Ectodermal cell (in vitro differentiated cells): ENCODE data around the gene NPFFR1. TPM values are rescaled to one million over a fixed set of nuclear protein-coding genes. Genes with fewer than 3 reads are reported as not detected.

Experiments
- H3K27ac ChIP-seq: 2 replicates; pipeline ENCODE4 v1.7.0; 2013; ENCODE audit warnings: mild to moderate bottlenecking, low read depth, low read length; ENCODE audit not compliant: insufficient read depth, poor library complexity, severe bottlenecking
- H3K27me3 ChIP-seq: 2 replicates; pipeline ENCODE4 v1.7.0; 2013; ENCODE audit warnings: mild to moderate bottlenecking, low read length; ENCODE audit not compliant: insufficient read depth, control insufficient read depth, poor library complexity, severe bottlenecking
- H3K36me3 ChIP-seq: one replicate; pipeline ENCODE4 v1.7.0; 2013; ENCODE audit warnings: low read length; ENCODE audit not compliant: control insufficient read depth, insufficient read depth
- H3K4me1 ChIP-seq: one replicate; pipeline ENCODE4 v1.7.0; 2013; ENCODE audit warnings: low read length; ENCODE audit not compliant: control insufficient read depth, insufficient read depth
- H3K4me3 ChIP-seq: 2 replicates; pipeline ENCODE4 v1.7.0; 2013; ENCODE audit warnings: low read depth, low read length, control low read depth; ENCODE audit not compliant: insufficient read depth
- H3K9me3 ChIP-seq: 2 replicates; pipeline ENCODE4 v1.7.0; 2013; ENCODE audit warnings: mild to moderate bottlenecking, low read length, moderate library complexity; ENCODE audit not compliant: control insufficient read depth
- WGBS, 2 experiments: methylation state at CpG; one replicate each; pipeline ENCODE4 v1.1.7; 2013; ENCODE audit warnings: missing lambda C conversion rate in 2 of 2; 5-methylcytosine and 5-hydroxymethylcytosine counted together
- polyA plus RNA-seq, 4 experiments: library from polyadenylated mRNA; stranded (reverse); fragments of 50-300 nt; gene quantifications; one replicate each; pipeline ENCODE4 v1.2.3, GENCODE V29; 2013

NPFFR1 gene
- polyA plus RNA-seq (2013, experiment 1 of 4): not detected
- 0.02 TPM for polyA plus RNA-seq (2013, experiment 2 of 4)
- polyA plus RNA-seq (2013, experiment 3 of 4): not detected
- 0.04 TPM for polyA plus RNA-seq (2013, experiment 4 of 4)

GRCh38 chr10:70283445-70284399 lies at the start of gene NPFFR1:
NPFFR1 (minus strand) TSS chr10:70284004; CDS start chr10:70283676, 328 bp downstream.
- 11% methylated on average over 63 of the region's 63 CpGs for WGBS, 2 experiments
- H3K4me1 ChIP-seq: no peaks in the 10 kb centered on the region
- H3K4me3 ChIP-seq: peak within 1 kb of the TSS; percentile 35
- peaks cover 51% of the 10 kb centered on the region for H3K27me3 ChIP-seq
- H3K36me3 ChIP-seq: no peaks in the 10 kb centered on the region
- H3K27ac ChIP-seq: no peak within 1 kb of the TSS
- no peaks in the 10 kb centered on the region for H3K9me3 ChIP-seq

GRCh38 chr10:70333268-70333667 lies 49.5 kb upstream of the NPFFR1 start:
- WGBS, 2 experiments: 95% methylated on average over 2 of the region's 2 CpGs
- peaks cover 27% of the 10 kb centered on the region for H3K4me1 ChIP-seq
- no peak overlapping the region for H3K27ac ChIP-seq
- peaks cover 4% of the 10 kb centered on the region for H3K36me3 ChIP-seq
- no peak overlapping the region for H3K4me3 ChIP-seq
- no peaks in the 10 kb centered on the region for H3K27me3 ChIP-seq
- H3K9me3 ChIP-seq: no peaks in the 10 kb centered on the region

GRCh38 chr10:70331486-70332268 lies 47.9 kb upstream of the NPFFR1 start:
- Histone ChIP-seq H3K4me1 (peaks cover 15% of the 10 kb centered on the region), H3K27ac (no peak overlapping the region), H3K4me3 (no peak overlapping the region), H3K27me3 (no peaks in the 10 kb centered on the region), H3K9me3 (no peaks in the 10 kb centered on the region), H3K36me3 (peaks cover 4% of the 10 kb centered on the region)
- WGBS, 2 experiments: 86 to 89% methylated on average over 10 of the region's 10 CpGs

- Histone ChIP-seq H3K36me3 (peaks cover 4% of the 10 kb centered on the region), H3K4me3 (no peak overlapping the region), H3K27me3 (no peaks in the 10 kb centered on the region), H3K27ac (no peak overlapping the region), H3K4me1 (peaks cover 10% of the 10 kb centered on the region), H3K9me3 (no peaks in the 10 kb centered on the region)
- 95 to 99% methylated on average over 2 of the region's 2 CpGs for WGBS, 2 experiments
Observed at GRCh38 chr10:70331160-70331485, 47.3 kb upstream of the NPFFR1 start.

- peaks cover 4% of the 10 kb centered on the region for H3K36me3 ChIP-seq
- H3K4me3 ChIP-seq: no peak overlapping the region
- peaks cover 7% of the 10 kb centered on the region for H3K4me1 ChIP-seq
- 94 to 96% methylated on average over 9 of the region's 9 CpGs for WGBS, 2 experiments
- no peaks in the 10 kb centered on the region for H3K9me3 ChIP-seq
- H3K27me3 ChIP-seq: no peaks in the 10 kb centered on the region
- H3K27ac ChIP-seq: no peak overlapping the region
Observed at GRCh38 chr10:70330671-70331070, 46.9 kb upstream of the NPFFR1 start.

GRCh38 chr10:70328967-70329366 lies 45.2 kb upstream of the NPFFR1 start:
- Histone ChIP-seq H3K27ac (no peak overlapping the region), H3K36me3 (peaks cover 4% of the 10 kb centered on the region), H3K27me3 (no peaks in the 10 kb centered on the region), H3K4me3 (no peak overlapping the region), H3K9me3 (no peaks in the 10 kb centered on the region), H3K4me1 (peaks cover 10% of the 10 kb centered on the region)
- WGBS, 2 experiments: 93% methylated on average over 4 of the region's 4 CpGs

GRCh38 chr10:70328018-70328417 lies 44.2 kb upstream of the NPFFR1 start:
- no peaks in the 10 kb centered on the region for H3K9me3 ChIP-seq
- 96 to 97% methylated on average over 3 to 4 of the region's 4 CpGs for WGBS, 2 experiments

GRCh38 chr10:70324951-70325781 lies 41.4 kb upstream of the NPFFR1 start:
- no peak overlapping the region for H3K4me3 ChIP-seq
- H3K36me3 ChIP-seq: no peaks in the 10 kb centered on the region
- 89 to 92% methylated on average over 10 of the region's 10 CpGs for WGBS, 2 experiments
- no peaks in the 10 kb centered on the region for H3K9me3 ChIP-seq
- H3K4me1 ChIP-seq: peaks cover 19% of the 10 kb centered on the region
- H3K27ac ChIP-seq: no peak overlapping the region
- H3K27me3 ChIP-seq: no peaks in the 10 kb centered on the region

More at GRCh38 chr10:70328018-70328417, 44.2 kb upstream of the NPFFR1 start:
- no peaks in the 10 kb centered on the region for H3K36me3 ChIP-seq
- peaks cover 12% of the 10 kb centered on the region for H3K4me1 ChIP-seq
- no peaks in the 10 kb centered on the region for H3K27me3 ChIP-seq
- no peak overlapping the region for H3K4me3 ChIP-seq
- H3K27ac ChIP-seq: no peak overlapping the region

- no peaks in the 10 kb centered on the region for H3K36me3 ChIP-seq
- H3K9me3 ChIP-seq: no peaks in the 10 kb centered on the region
- H3K4me1 ChIP-seq: peaks cover 19% of the 10 kb centered on the region
- H3K27me3 ChIP-seq: no peaks in the 10 kb centered on the region
- no peak overlapping the region for H3K4me3 ChIP-seq
- H3K27ac ChIP-seq: peak overlapping the region; percentile 28
- 73 to 76% methylated on average over 11 of the region's 11 CpGs for WGBS, 2 experiments
Observed at GRCh38 chr10:70324339-70324861, 40.6 kb upstream of the NPFFR1 start.
